Measurements from ENCODE around the gene MAP4K2. TPM values are rescaled to one million over a fixed set of nuclear protein-coding genes. Genes with fewer than 3 reads are reported as not detected.

The MAP4K2 gene
- total RNA-seq (10 to 100 TPM; 12.9 to 34.8 (median 18.7) TPM), polyA plus RNA-seq (10 to 100 TPM in 2 of 3 donors, 1 to 10 TPM in 1; 6.4 to 57.7 (median 27.7) TPM)
- long read RNA-seq, donor 1, full-length matches to known transcripts: 2 of 2 reads
- long read RNA-seq, donor 1, partial matches to known transcripts: 0 of 2 reads
- long read RNA-seq, donor 1, other reads (novel, unspliced or antisense): 0 of 2 reads
- long read RNA-seq, donor 2, full-length matches to known transcripts: 1 of 1 reads
- long read RNA-seq, donor 2, partial matches to known transcripts: 0 of 1 reads
- long read RNA-seq, donor 2, other reads (novel, unspliced or antisense): 0 of 1 reads
- long read RNA-seq, donor 3: 0 reads
- long read RNA-seq, donor 4, full-length matches to known transcripts: 1 of 3 reads
- long read RNA-seq, donor 4, partial matches to known transcripts: 1 of 3 reads
- long read RNA-seq, donor 4, other reads (novel, unspliced or antisense): 1 of 3 reads
- long read RNA-seq, donor 5, full-length matches to known transcripts: 22 of 48 reads
- long read RNA-seq, donor 5, partial matches to known transcripts: 7 of 48 reads
- long read RNA-seq, donor 5, other reads (novel, unspliced or antisense): 19 of 48 reads
- long read RNA-seq, donor 6, partial matches to known transcripts: 2 of 3 reads
- long read RNA-seq, donor 6, other reads (novel, unspliced or antisense): 1 of 3 reads
- long read RNA-seq, donor 7: 0 reads
- long read RNA-seq, donor 8, full-length matches to known transcripts: 1 of 1 reads
- long read RNA-seq, donor 8, partial matches to known transcripts: 0 of 1 reads
- long read RNA-seq, donor 8, other reads (novel, unspliced or antisense): 0 of 1 reads
- long read RNA-seq, donor 9, full-length matches to known transcripts: 1 of 1 reads
- long read RNA-seq, donor 9, partial matches to known transcripts: 0 of 1 reads
- long read RNA-seq, donor 9, other reads (novel, unspliced or antisense): 0 of 1 reads
- long read RNA-seq, donor 10, full-length matches to known transcripts: 1 of 1 reads
- long read RNA-seq, donor 10, partial matches to known transcripts: 0 of 1 reads
- long read RNA-seq, donor 10, other reads (novel, unspliced or antisense): 0 of 1 reads

GRCh38 chr11:64803158-64803845, at the start of gene MAP4K2:
MAP4K2 (minus strand) TSS chr11:64803214; CDS start chr11:64803149, 65 bp downstream.
- TF ChIP-seq, protein P1, sequence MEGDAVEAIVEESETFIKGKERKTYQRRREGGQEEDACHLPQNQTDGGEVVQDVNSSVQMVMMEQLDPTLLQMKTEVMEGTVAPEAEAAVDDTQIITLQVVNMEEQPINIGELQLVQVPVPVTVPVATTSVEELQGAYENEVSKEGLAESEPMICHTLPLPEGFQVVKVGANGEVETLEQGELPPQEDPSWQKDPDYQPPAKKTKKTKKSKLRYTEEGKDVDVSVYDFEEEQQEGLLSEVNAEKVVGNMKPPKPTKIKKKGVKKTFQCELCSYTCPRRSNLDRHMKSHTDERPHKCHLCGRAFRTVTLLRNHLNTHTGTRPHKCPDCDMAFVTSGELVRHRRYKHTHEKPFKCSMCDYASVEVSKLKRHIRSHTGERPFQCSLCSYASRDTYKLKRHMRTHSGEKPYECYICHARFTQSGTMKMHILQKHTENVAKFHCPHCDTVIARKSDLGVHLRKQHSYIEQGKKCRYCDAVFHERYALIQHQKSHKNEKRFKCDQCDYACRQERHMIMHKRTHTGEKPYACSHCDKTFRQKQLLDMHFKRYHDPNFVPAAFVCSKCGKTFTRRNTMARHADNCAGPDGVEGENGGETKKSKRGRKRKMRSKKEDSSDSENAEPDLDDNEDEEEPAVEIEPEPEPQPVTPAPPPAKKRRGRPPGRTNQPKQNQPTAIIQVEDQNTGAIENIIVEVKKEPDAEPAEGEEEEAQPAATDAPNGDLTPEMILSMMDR (IDR thresholded peaks at IDR 0.05): peak in 1 of 6 experiments; percentile 28
- TF ChIP-seq POLR2A (IDR thresholded peaks at IDR 0.05): no peak
- Histone ChIP-seq H3K36me3 (replicated peaks in 1 of 2) (peaks cover 0 to 37% of the 10 kb centered on the region in 2 donors), H3K27ac (peak within 1 kb of the TSS; percentile 40 to 88 (median 77)), H3K27me3 (no peaks in the 10 kb centered on the region), H3K9me3 (replicated peaks in 1 of 3) (no peaks in the 10 kb centered on the region), H3K4me1 (replicated peaks in 1 of 2) (peaks cover 18 to 26% of the 10 kb centered on the region in 2 donors), H3K4me3 (peak within 1 kb of the TSS in 3 of 4 donors; percentile 3 to 77 (median 37))
- DNase-seq: peak; percentile 84 to 94 (median 89)
- 0 to 1% (median 0%) methylated on average over 13 to 51 of the region's 58 CpGs for WGBS, 4 donors
- intact Hi-C loops (cut with DNase I): no loop called here

GRCh38 chr11:64851831-64852351, 48.9 kb upstream of the MAP4K2 start:
- intact Hi-C loops (cut with DNase I): no loop called here
- TF ChIP-seq, protein P1 (IDR thresholded peaks at IDR 0.05): no peak
- TF ChIP-seq POLR2A (IDR thresholded peaks at IDR 0.05): no peak
- Histone ChIP-seq H3K9me3 (replicated peaks in 1 of 3) (no peaks in the 10 kb centered on the region), H3K36me3 (replicated peaks in 1 of 2) (peaks cover 0 to 17% of the 10 kb centered on the region in 2 donors), H3K27ac (no peak overlapping the region), H3K27me3 (no peaks in the 10 kb centered on the region), H3K4me1 (replicated peaks in 1 of 2) (peaks cover 31 to 34% of the 10 kb centered on the region in 2 donors), H3K4me3 (no peak overlapping the region)
- no peak for DNase-seq
- WGBS, 4 donors: 83 to 89% (median 87%) methylated on average over 7 to 8 of the region's 8 CpGs

DNA sequence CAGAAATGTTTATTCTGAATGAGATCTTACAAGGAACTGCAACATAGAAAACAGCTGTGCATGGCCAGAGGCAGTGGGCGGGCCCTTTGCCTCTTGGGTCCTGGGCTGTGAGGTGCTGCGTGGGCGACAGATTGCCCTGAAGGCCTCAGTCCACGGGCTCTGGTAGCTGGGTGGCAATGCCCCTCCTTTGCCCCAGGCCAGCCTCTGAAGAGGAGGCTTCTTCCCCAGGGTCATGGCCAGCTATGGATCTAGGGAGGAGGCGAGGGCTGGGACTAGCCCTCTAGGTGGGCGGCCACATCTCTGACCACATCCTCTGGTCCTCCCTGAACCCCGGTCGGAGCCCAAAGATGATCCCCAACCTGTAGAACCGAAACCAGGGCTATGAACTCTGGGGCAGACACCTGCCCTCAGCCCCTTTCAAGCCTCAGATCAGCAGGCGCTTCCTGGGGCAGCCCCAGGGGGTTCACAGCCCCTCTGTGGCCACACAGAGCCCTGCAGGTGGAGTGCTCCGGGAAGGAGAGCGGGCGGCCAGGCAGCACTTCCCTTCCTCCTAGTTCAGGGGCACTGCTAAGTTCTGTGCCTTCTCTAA, 48.1 kb upstream of the MAP4K2 start:
- no peak for DNase-seq
- WGBS, 4 donors: 61 to 71% (median 64%) methylated on average over 5 to 13 of the region's 13 CpGs
- Histone ChIP-seq H3K27me3 (no peaks in the 10 kb centered on the region), H3K4me3 (no peak overlapping the region), H3K9me3 (replicated peaks in 1 of 3) (no peaks in the 10 kb centered on the region), H3K4me1 (replicated peaks in 1 of 2) (peaks cover 23 to 26% of the 10 kb centered on the region in 2 donors), H3K36me3 (replicated peaks in 1 of 2) (peaks cover 0 to 17% of the 10 kb centered on the region in 2 donors), H3K27ac (peak overlapping the region in 1 of 5 donors; percentile 0)
- intact Hi-C loops (cut with DNase I): no loop called here
- TF ChIP-seq, protein P1 (IDR thresholded peaks at IDR 0.05): no peak
- TF ChIP-seq POLR2A (IDR thresholded peaks at IDR 0.05): no peak
